Superior temporal gyrus (tissue), 1 donor: Measurements from ENCODE around the gene SUGCT.
"Not testable (repeated sequence)": the region's sequence is repeated elsewhere in the genome, so short reads cannot be mapped to it uniquely, and the experiment has no call there.

Experiments
- DNase-seq: peaks from one replicate; pipeline ENCODE4 v3.0.0-alpha.2; 2016; ENCODE audit errors: extremely low spot score

SUGCT gene

GRCh38 chr7:40612298-40612697 lies 477.5 kb downstream of the SUGCT start:
- DNase-seq: no peak

DNA sequence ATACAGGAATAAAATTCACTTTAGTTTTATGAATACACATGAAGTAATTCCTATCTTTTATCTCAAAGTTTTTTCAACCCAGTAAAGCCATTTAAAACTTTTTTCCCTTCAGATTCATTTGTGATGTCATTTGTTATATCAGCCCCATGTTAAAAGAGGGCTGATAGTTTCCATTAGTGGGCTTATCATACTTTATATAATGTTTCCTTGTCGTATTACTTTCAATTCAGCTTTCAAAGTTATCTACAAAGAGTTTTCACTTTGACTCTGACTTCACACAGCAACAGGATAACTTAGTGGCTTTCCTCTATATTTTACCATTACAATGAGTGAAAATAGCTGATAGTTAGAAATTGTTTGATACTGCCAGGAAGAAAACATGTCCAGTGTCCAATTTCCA lies 484.8 kb downstream of the SUGCT start:
- DNase-seq: no peak

DNA sequence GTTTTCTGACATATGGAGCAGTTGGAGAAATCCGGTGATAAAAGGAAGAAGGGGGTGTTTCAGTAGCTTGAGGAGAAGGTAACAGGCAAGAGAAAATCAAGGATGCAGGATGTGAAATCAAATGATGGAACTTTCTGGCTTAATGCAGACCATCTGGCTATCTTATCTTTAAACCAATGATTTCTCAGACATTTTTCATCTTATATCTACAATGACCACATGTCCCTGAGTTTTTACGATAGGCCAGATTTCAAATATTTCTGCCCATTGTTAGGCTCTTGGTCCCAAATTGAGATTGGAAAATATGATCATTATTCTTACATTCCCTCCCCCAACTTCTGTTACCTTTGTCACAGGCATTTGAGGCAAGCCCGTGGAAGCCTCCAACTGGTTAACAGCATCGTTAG lies 486.8 kb downstream of the SUGCT start:
- DNase-seq: no peak

DNA sequence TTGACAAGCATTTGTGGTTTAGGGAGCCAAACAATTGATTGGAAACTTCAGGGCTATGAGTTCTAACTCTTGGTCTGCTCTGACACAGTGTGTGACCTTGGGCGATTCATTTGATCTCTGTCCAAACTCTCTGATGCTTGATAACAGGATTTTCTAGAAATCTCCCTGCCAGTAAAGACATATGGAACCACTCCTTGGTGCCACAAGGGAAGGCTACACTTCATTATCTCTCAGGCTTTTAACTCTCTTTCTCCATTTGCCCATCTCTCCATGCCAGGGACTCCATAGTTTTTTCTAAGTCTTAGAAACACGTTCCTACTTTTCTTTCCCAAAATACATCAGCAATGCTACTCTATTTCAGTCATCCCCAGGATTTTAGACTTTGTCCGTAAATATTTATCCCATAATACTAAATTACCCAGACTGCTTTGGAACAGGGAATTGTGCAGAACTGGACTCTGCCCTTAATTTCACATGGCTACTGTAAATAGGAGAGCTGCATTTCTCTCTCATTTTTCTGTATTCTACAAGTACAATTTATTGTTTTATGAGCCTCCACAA lies 488.2 kb downstream of the SUGCT start:
- no peak for DNase-seq

DNA sequence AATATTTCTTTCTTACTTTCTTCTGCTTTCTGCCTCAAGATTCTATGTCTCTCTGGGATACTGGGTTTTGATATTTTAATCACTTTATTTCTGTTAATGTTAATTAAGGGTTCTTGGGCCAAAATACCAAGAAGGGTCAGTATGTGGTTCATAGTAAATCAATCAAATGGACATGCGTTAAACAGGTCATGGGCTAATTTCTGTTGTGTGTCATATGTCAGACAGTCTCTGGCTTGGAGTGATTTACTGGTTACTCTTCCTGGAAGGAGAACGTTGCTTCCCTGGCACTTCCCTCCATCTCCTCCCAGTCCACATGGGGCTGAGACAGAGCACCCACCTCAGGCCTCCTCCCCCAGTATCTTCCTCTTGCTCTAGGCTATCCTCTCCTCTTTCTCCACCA lies 489.1 kb downstream of the SUGCT start:
- DNase-seq: no peak

DNA sequence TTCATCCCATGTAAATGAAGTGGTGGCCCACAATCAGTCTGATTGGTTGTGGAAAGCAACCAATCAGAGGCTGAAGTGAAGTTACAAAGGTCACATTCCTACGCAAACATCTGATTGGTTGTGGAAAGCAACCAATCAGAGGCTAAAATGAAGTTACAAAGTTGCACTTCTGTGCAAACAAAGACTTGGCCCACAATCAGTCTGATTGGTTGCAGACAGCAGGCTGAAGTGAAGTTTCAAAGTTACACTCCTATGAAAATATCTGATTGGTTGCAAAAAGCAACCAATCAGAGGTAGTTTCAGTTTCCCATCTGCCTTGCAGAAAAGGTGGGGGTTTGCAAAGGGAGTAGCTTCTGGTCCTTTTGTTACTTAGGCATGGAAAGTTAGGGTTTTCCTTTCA lies 492.6 kb downstream of the SUGCT start:
- DNase-seq: not testable (repeated sequence)

DNA sequence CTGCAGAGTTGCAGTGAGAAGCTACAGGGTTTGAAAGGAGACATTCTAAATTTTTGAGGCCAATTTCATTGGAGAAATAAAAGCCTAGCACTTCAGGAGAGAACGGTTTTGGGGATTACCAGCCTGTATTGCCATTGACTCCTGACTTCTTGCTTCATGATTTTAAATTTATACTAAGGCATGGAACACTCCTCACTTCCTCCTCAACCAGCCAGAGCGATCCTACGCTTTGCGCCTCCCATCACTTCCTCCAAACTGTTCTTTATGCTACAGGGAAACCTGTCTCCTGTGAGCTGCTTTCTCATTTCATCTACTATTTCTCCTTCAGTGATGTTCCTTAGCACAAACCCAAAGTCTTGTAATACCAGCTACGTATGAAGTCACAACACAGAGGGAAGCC lies 495.1 kb downstream of the SUGCT start:
- no peak for DNase-seq

GRCh38 chr7:40634118-40634517 lies 499.3 kb downstream of the SUGCT start:
- DNase-seq: no peak

DNA sequence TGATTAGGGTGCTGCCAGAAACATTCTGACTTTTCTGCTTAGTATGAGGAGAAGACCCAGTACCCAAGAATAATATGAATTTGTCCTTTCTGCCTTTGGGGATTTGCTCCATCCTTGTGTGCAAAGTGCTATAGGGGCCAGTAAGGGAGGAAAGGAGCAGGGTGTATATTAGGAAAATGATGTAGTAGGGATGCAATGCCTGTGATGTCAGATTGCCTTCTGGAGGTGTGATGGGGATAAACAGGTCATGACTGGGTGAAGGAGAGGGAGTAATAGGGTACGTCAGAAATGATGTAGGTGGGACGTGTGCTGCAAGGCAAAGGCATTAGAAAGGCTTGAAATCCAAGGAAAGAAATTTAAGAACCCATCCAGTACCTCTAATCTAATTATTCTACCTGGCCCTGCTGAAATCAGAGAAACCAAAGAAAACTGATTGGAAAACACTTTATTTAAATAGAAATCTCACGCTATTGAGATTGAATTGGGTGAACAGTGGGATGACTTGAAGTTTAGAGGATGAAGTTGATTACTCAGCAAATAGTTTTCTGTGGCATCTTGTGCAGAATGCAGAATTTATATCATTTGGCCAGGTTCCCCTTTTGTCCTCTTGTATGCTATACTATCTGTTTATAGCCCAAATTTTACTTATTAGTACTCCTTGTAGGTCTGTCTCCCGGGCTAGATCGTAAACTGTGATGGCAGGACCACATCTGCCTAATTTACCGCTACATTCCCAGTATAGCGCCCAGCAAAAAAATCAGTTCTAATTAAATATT lies 503.9 kb downstream of the SUGCT start:
- DNase-seq: no peak

DNA sequence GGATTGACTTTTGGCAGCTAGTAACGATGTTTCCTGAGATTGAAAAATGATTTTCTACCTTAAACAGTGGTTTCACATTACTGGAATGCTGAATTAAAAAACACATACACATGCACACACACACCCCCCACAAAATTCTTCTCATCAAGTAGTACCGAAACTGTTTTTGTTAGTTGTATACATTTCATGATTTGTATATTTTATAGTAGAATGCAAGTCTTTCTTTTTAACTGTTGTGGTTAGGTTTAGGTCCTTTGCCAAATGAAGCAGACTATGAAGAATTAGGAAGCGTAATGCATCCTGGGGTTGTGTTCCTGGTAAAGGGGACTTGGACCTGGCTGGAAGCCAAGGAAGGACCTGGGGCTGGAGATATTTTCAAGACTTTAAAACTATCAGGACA lies 505.8 kb downstream of the SUGCT start:
- DNase-seq: no peak

GRCh38 chr7:40641701-40642100 lies 506.9 kb downstream of the SUGCT start:
- DNase-seq: no peak

GRCh38 chr7:40643664-40644063 lies 508.9 kb downstream of the SUGCT start:
- no peak for DNase-seq

GRCh38 chr7:40644454-40645188 lies 509.8 kb downstream of the SUGCT start:
- DNase-seq: no peak

GRCh38 chr7:40645197-40645596 lies 510.4 kb downstream of the SUGCT start:
- DNase-seq: no peak

GRCh38 chr7:40646717-40647116 lies 511.9 kb downstream of the SUGCT start:
- DNase-seq: no peak

GRCh38 chr7:40647719-40648118 lies 512.9 kb downstream of the SUGCT start:
- DNase-seq: no peak

DNA sequence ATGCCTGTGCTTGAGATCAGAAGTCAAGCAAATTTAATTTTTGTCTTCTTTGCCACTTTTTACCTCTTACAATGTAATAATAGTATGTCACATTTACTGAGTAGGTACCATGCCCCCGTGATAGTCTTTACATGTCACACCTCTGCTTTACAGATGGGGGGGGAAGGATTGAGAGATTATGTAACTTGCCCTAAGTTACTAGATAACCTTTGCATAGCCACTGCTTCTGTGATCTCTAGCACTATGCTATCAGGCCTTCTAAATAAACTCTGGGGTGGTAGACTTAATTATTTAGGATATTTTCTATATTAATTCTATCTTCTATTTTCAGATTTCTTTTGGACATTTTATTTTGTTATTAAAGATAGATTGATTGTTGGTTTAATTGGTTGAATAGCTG lies 514.4 kb downstream of the SUGCT start:
- DNase-seq: no peak

- not testable (repeated sequence) for DNase-seq
Measured at GRCh38 chr7:40650903-40651302, 516.1 kb downstream of the SUGCT start.

DNA sequence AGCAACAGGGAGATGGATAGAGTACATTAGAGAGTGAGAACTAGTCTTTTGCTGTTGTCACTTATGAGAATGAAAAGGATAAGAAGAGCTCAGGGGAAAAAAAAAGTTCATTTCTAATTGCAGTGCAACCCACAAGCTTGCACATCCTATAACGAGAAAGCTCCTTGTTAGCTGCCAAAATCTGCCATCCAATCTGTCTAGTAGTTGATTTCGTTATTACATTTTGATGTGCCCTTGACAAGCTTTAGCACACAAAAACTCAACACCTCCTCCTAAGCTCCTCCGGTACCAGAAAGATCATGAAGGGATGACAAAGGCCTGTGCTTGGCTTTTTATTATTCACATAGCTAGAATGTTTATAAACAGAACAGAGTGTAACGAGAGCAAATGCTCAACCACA lies 519.4 kb downstream of the SUGCT start:
- no peak for DNase-seq

DNA sequence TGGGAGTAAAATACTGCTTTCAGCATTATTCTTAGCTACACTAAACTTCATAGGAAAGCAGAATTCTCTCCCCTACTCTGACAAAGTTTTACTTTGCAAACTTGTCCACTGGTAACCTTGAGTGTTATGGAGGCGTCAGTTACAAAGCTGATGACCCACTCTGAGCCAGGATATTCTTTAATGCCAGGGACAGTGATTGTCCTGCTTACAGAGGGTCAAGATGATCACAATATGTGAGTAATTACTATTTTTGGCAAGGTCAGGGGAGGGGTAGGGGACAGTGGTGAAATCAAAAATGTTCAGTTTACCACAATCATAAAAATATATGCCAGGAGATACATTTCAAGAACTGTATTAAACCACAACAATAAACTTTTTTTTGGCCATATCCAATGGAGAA lies 520.6 kb downstream of the SUGCT start:
- no peak for DNase-seq

DNA sequence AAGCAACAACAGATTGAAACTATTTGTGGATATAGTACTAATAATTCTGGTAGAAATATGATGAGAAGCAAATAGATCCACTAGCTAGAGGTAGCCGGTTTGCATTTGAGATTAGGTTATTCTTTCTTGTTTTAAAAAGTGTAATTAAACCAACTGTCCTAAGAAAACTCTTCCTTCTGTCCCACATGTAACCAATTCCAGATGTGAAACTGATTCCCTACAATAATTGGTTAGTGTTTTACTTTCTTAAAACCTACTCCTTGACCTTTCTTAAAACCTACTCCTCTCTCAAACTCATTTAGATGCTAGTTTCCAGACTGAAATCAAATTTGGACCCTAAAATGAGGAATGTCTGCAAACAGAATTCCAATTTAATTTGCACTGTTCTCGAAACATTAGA lies 521.5 kb downstream of the SUGCT start:
- no peak for DNase-seq

DNA sequence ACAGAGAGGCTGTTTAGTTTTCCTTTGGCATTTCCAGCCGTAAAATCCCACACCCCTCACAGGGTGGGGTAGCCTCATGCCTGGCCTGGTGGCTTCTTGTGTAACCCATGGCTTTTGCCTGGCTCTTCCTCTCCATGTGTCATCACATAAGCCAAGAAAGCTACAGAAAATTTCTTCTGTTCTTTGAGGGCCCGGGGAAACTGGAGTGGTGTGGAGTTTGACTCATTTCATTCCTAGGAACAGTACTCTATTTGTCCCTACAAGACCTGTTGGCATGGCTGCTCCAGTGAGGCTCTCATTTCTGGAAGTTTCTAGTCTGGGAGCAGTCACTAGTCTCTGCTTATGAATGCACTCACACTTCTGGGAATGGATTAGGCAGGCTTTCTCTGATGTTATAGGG lies 523.9 kb downstream of the SUGCT start:
- DNase-seq: no peak

- no peak for DNase-seq
Measured at GRCh38 chr7:40659231-40659630, 524.4 kb downstream of the SUGCT start.
